Panc1 (cell line): ENCODE data around the gene CCDC60. TPM values are rescaled to one million over a fixed set of nuclear protein-coding genes. Genes with fewer than 3 reads are reported as not detected.

Experiments used
- ATAC-seq: fragments of 200-7000 bp; cut with Tn5 transposase; 2 replicates; pipeline ENCODE4 v1.9.1; 2020; ENCODE audit warnings: mild to moderate bottlenecking, moderate library complexity
- BruUV-seq: library from RNA; stranded (reverse); fragments of 400-500 nt; replicated peaks from 2 replicates; lab custom pipeline; 2021; lab: Mats Ljungman, UMichigan
- CTCF ChIA-PET: fragments of 300-600 bp; sonication (Branson Sonifier 250); formaldehyde crosslinking; loops from one replicate; lab custom pipeline; 2022; ENCODE audit warnings: antibody characterized with exemption; lab: Charles Lee
- POLR2A ChIA-PET: fragments of 300-600 bp; sonication (Branson Sonifier 250); formaldehyde crosslinking; loops from one replicate; lab custom pipeline; 2022; ENCODE audit warnings: antibody characterized with exemption; lab: Charles Lee
- DNase-seq: peaks from one replicate; pipeline ENCODE4 v3.0.0-alpha.2; 2010; ENCODE audit warnings: low read depth, low spot score
- H3K27ac ChIP-seq: 2 replicates; pipeline ENCODE4 v1.5.1; 2011; ENCODE audit warnings: mild to moderate bottlenecking, low read length, inconsistent platforms
- H3K27me3 ChIP-seq: fragments of 200-500 bp; sonication (Bioruptor generic); 2 replicates; pipeline ENCODE4 v1.6.0; 2014; ENCODE audit warnings: low read length, inconsistent platforms; ENCODE audit not compliant: control insufficient read depth, insufficient read depth
- H3K36me3 ChIP-seq: fragments of 200-500 bp; sonication (Bioruptor generic); 2 replicates; pipeline ENCODE4 v1.5.1; 2014; ENCODE audit warnings: inconsistent platforms, mild to moderate bottlenecking, low read length, moderate library complexity; ENCODE audit not compliant: control insufficient read depth, insufficient read depth
- H3K4me1 ChIP-seq: 2 replicates; pipeline ENCODE4 v1.5.1; 2011; ENCODE audit warnings: inconsistent platforms, mild to moderate bottlenecking, low read length, moderate library complexity; ENCODE audit not compliant: control insufficient read depth, insufficient read depth
- H3K4me3 ChIP-seq, 2 experiments: 2 replicates each; pipeline ENCODE4 v1.5.1; 2011 to 2012; ENCODE audit warnings: low read depth in 2 of 2, low read length in 2 of 2, mild to moderate bottlenecking in 2 of 2, inconsistent platforms in 1 of 2, moderate library complexity in 1 of 2
- H3K9me3 ChIP-seq: fragments of 200-500 bp; sonication (Bioruptor generic); 2 replicates; pipeline ENCODE4 v1.5.1; 2014; ENCODE audit warnings: low read depth, mild to moderate bottlenecking, inconsistent platforms, low read length, moderate library complexity; ENCODE audit not compliant: control insufficient read depth, insufficient read depth
- CTCF ChIP-seq: fragments of 450-650 bp; IDR thresholded peaks from 2 replicates; pipeline ENCODE4 v1.5.1; 2017; ENCODE audit warnings: mild to moderate bottlenecking
- POLR2AphosphoS5 ChIP-seq: IDR thresholded peaks from 2 replicates; pipeline ENCODE4 v1.6.1; 2012; ENCODE audit warnings: mild to moderate bottlenecking, low read depth, low read length, moderate library complexity
- REST ChIP-seq, 2 experiments: IDR thresholded peaks; 2 replicates each; pipeline ENCODE4 v1.6.1; 2011 to 2012; ENCODE audit warnings: low read depth in 2 of 2, control low read depth in 1 of 2, low read length in 1 of 2, mild to moderate bottlenecking in 1 of 2, moderate library complexity in 1 of 2; ENCODE audit not compliant: insufficient read depth in 1 of 2
- SIN3A ChIP-seq: IDR thresholded peaks from 2 replicates; pipeline ENCODE4 v1.6.1; 2012; ENCODE audit warnings: low read depth, mild to moderate bottlenecking, low read length, moderate library complexity, borderline replicate concordance; ENCODE audit not compliant: insufficient read depth
- TCF7L2 ChIP-seq: IDR thresholded peaks from 2 replicates; pipeline ENCODE4 v1.6.1; 2011; ENCODE audit warnings: mild to moderate bottlenecking, low read depth, low read length, inconsistent platforms
- in situ Hi-C: cut with HindIII; loops from 2 replicates; pipeline ENCODE4 v1.10.0; 2016; ENCODE audit warnings: low sequenced_read_pairs, low pct_unique_long_range_greater_than_20kb
- intact Hi-C: fragments of 100-400 bp; cut with micrococcal nuclease; formaldehyde crosslinking; loops from one replicate; pipeline ENCODE4 v1.10.0; 2022; ENCODE audit not compliant: unreplicated experiment
- total RNA-seq: library from RNA; stranded (reverse); gene quantifications from one replicate; pipeline ENCODE4 v1.2.1, GENCODE V29; 2021; ENCODE audit not compliant: unreplicated experiment

CCDC60 gene
- total RNA-seq, 1 experiment from 2014 or later, result not detected

- no peaks in the 10 kb centered on the region for H3K9me3 ChIP-seq
- no peak for TF ChIP-seq TCF7L2
- no peak for TF ChIP-seq POLR2AphosphoS5
- TF ChIP-seq REST (IDR thresholded peaks at IDR 0.05; ENCODE audit: insufficient read depth in 1 of 2, low read depth in 2 of 2, low read length in 1 of 2), result no peak
- TF ChIP-seq SIN3A, result no peak
- no peak for TF ChIP-seq CTCF
- in situ Hi-C loops (no loop called here), intact Hi-C loops (no loop called here)
- DNase-seq (no peak), ATAC-seq (no peak)
- CTCF ChIA-PET, result no interaction called here
- no peaks in the 10 kb centered on the region for H3K36me3 ChIP-seq
- no peaks in the 10 kb centered on the region for H3K27me3 ChIP-seq
- no peak overlapping the region for H3K27ac ChIP-seq
- POLR2A ChIA-PET, result no interaction called here
- no peak overlapping the region for H3K4me3 ChIP-seq
- BruUV-seq, result no TSS peak
- no peaks in the 10 kb centered on the region for H3K4me1 ChIP-seq
Measured at GRCh38 chr12:119301379-119301778, 33.1 kb upstream of the CCDC60 start.

- CTCF ChIA-PET, result interaction anchor here (0.7 kb wide), 1 partner anchor 40 kb away, joined by 4 read pairs; no protein-coding TSS in a partner anchor
- Histone ChIP-seq H3K36me3 (no peaks in the 10 kb centered on the region), H3K4me3 (no peak overlapping the region), H3K27me3 (no peaks in the 10 kb centered on the region), H3K4me1 (no peaks in the 10 kb centered on the region), H3K9me3 (no peaks in the 10 kb centered on the region), H3K27ac (no peak overlapping the region)
- DNase-seq (no peak), ATAC-seq (no peak)
- intact Hi-C loops, result no loop called here
- no TSS peak for BruUV-seq
- in situ Hi-C loops, result no loop called here
- POLR2A ChIA-PET, result no interaction called here
- no peak for TF ChIP-seq REST (IDR thresholded peaks at IDR 0.05; ENCODE audit: insufficient read depth in 1 of 2, low read depth in 2 of 2, low read length in 1 of 2)
- TF ChIP-seq SIN3A, result no peak
Measured at GRCh38 chr12:119302451-119303080, 32.0 kb upstream of the CCDC60 start.
